ENCODE results near the gene NPY5R.

NPY5R gene

GRCh38 chr4:163343604-163344146 is at the start of gene NPY5R:
Gene NPY5R, plus strand, starts transcription at chr4:163343892. Its CDS starts 6,382 bp downstream, at chr4:163350274.
- no peak for DNase-seq (ENCODE audit: low read depth)

- no peak for DNase-seq (ENCODE audit: low read depth)
Measured at GRCh38 chr4:163295138-163295537, 48.6 kb upstream of the NPY5R start.

- no peak for DNase-seq (ENCODE audit: low read depth)
Measured at GRCh38 chr4:163300445-163300844, 43.2 kb upstream of the NPY5R start.

- no peak for DNase-seq (ENCODE audit: low read depth)
Measured at GRCh38 chr4:163303069-163303468, 40.6 kb upstream of the NPY5R start.

GRCh38 chr4:163309466-163309865 is 34.2 kb upstream of the NPY5R start:
- DNase-seq (ENCODE audit: low read depth), result no peak

GRCh38 chr4:163317110-163317509 is 26.6 kb upstream of the NPY5R start:
- DNase-seq (ENCODE audit: low read depth), result no peak

- DNase-seq (ENCODE audit: low read depth), result no peak
Measured at GRCh38 chr4:163330916-163331628, 12.6 kb upstream of the NPY5R start.

GRCh38 chr4:163331629-163332376 is 11.9 kb upstream of the NPY5R start:
- DNase-seq (ENCODE audit: low read depth), result no peak

- no peak for DNase-seq (ENCODE audit: low read depth)
Measured at GRCh38 chr4:163332526-163333406, 10.9 kb upstream of the NPY5R start, which contains the start of gene NPY1R. Gene NPY1R, minus strand, starts transcription at chr4:163332596. Its CDS starts 6,042 bp downstream, at chr4:163326554.

- no peak for DNase-seq (ENCODE audit: low read depth)
Measured at GRCh38 chr4:163335384-163335783, 8.3 kb upstream of the NPY5R start.

GRCh38 chr4:163344147-163345125 is 744 bp downstream of the NPY5R start:
- no peak for DNase-seq (ENCODE audit: low read depth)

GRCh38 chr4:163350672-163351071 is 7.0 kb downstream of the NPY5R start:
- DNase-seq (ENCODE audit: low read depth), result no peak

- DNase-seq (ENCODE audit: low read depth), result no peak
Measured at GRCh38 chr4:163353054-163353453, 9.4 kb downstream of the NPY5R start.

- DNase-seq (ENCODE audit: low read depth), result no peak
Measured at GRCh38 chr4:163356104-163356503, 12.4 kb downstream of the NPY5R start.

GRCh38 chr4:163367651-163368050 is 24.0 kb downstream of the NPY5R start:
- DNase-seq (ENCODE audit: low read depth), result no peak

GRCh38 chr4:163372029-163372428 is 28.3 kb downstream of the NPY5R start:
- no peak for DNase-seq (ENCODE audit: low read depth)

- DNase-seq (ENCODE audit: low read depth), result no peak
Measured at GRCh38 chr4:163378661-163379060, 35.0 kb downstream of the NPY5R start.

GRCh38 chr4:163380703-163381102 is 37.0 kb downstream of the NPY5R start:
- DNase-seq (ENCODE audit: low read depth), result no peak

- DNase-seq (ENCODE audit: low read depth), result no peak
Measured at GRCh38 chr4:163382178-163382869, 38.6 kb downstream of the NPY5R start.

- no peak for DNase-seq (ENCODE audit: low read depth)
Measured at GRCh38 chr4:163384434-163384833, 40.7 kb downstream of the NPY5R start.

All from stimulated activated CD8-positive, alpha-beta memory T cell treated with anti-CD3 and anti-CD28 coated beads, Interleukin-15, amount 100 ng/mL, for 1 hour (primary cell).